ENCODE measurements around the gene OSBPL10.

- no peak for TF ChIP-seq EZH2 (IDR thresholded peaks at IDR 0.05; ENCODE audit: borderline replicate concordance, insufficient read depth, low read depth, low read length, poor library complexity, severe bottlenecking)
- no peak for TF ChIP-seq CTCF (IDR thresholded peaks at IDR 0.05)
These were observed 228.6 kb downstream of the OSBPL10 start for GRCh38 chr3:31752305-31753049.

All from B cell (primary cell).